Astrocyte (in vitro differentiated cells and primary cell): Measurements from ENCODE around the gene HECTD4. TPM values are rescaled to one million over a fixed set of nuclear protein-coding genes. Genes with fewer than 3 reads are reported as not detected.
A peak's percentile ranks its signal among the peaks of the same experiment; 100 is the strongest.

Source experiments
- DNase-seq: peaks from one replicate; pipeline ENCODE4 v3.0.0-alpha.2; 2010; ENCODE audit warnings: low read depth
- FAIRE-seq: peaks from 2 replicates; lab custom pipeline; 2011; peaks lifted over from hg19 to GRCh38; lab: Jason Lieb, UNC
- H2AFZ ChIP-seq: 2 replicates; pipeline ENCODE4 v1.6.0; 2012; ENCODE audit warnings: low read depth, low read length, inconsistent platforms
- H3K27ac ChIP-seq: 2 replicates; pipeline ENCODE4 v1.5.1; 2011; ENCODE audit warnings: low read depth, low read length, inconsistent platforms
- H3K27me3 ChIP-seq: 2 replicates; pipeline ENCODE4 v1.6.0; 2011; ENCODE audit warnings: low read length, inconsistent platforms; ENCODE audit not compliant: insufficient read depth
- H3K36me3 ChIP-seq: 2 replicates; pipeline ENCODE4 v1.5.1; 2011; ENCODE audit warnings: low read length, inconsistent platforms; ENCODE audit not compliant: insufficient read depth
- H3K4me1 ChIP-seq: 2 replicates; pipeline ENCODE4 v1.5.1; 2011; ENCODE audit warnings: low read length, inconsistent platforms; ENCODE audit not compliant: insufficient read depth
- H3K4me2 ChIP-seq: 2 replicates; pipeline ENCODE4 v1.6.0; 2012; ENCODE audit warnings: low read length, inconsistent platforms
- H3K4me3 ChIP-seq: 2 replicates; pipeline ENCODE4 v1.5.1; 2011; ENCODE audit warnings: low read depth, mild to moderate bottlenecking, low read length, inconsistent platforms; ENCODE audit not compliant: insufficient read depth
- H3K79me2 ChIP-seq: 2 replicates; pipeline ENCODE4 v1.6.0; 2012; ENCODE audit warnings: mild to moderate bottlenecking, low read length, inconsistent platforms; ENCODE audit not compliant: insufficient read depth
- H3K9ac ChIP-seq: 2 replicates; pipeline ENCODE4 v1.6.0; 2012; ENCODE audit warnings: mild to moderate bottlenecking, low read length, inconsistent platforms
- H3K9me3 ChIP-seq: 2 replicates; pipeline ENCODE4 v1.5.1; 2012; ENCODE audit warnings: low read depth, mild to moderate bottlenecking, low read length, inconsistent platforms; ENCODE audit not compliant: insufficient read depth
- H4K20me1 ChIP-seq: 2 replicates; pipeline ENCODE4 v1.6.0; 2012; ENCODE audit warnings: low read length, inconsistent platforms; ENCODE audit not compliant: insufficient read depth
- H3K27ac Mint-ChIP-seq: one replicate; pipeline ENCODE4 v1.8.0; 2021; ENCODE audit warnings: mild to moderate bottlenecking, mixed read lengths; ENCODE audit not compliant: unreplicated experiment
- H3K27me3 Mint-ChIP-seq: one replicate; pipeline ENCODE4 v1.8.0; 2021; ENCODE audit warnings: low read depth, mixed read lengths; ENCODE audit not compliant: unreplicated experiment
- H3K36me3 Mint-ChIP-seq: one replicate; pipeline ENCODE4 v1.8.0; 2021; ENCODE audit warnings: low read depth, mixed read lengths; ENCODE audit not compliant: unreplicated experiment
- H3K4me1 Mint-ChIP-seq: one replicate; pipeline ENCODE4 v1.8.0; 2021; ENCODE audit warnings: low read depth, mixed read lengths; ENCODE audit not compliant: unreplicated experiment
- H3K4me3 Mint-ChIP-seq: one replicate; pipeline ENCODE4 v1.8.0; 2021; ENCODE audit warnings: mild to moderate bottlenecking, moderate library complexity, mixed read lengths; ENCODE audit not compliant: unreplicated experiment
- H3K9me3 Mint-ChIP-seq: one replicate; pipeline ENCODE4 v1.8.0; 2021; ENCODE audit warnings: mild to moderate bottlenecking, mixed read lengths; ENCODE audit not compliant: unreplicated experiment
- CTCF ChIP-seq: IDR thresholded peaks from 2 replicates; pipeline ENCODE4 v1.5.1; 2011; ENCODE audit warnings: low read depth, mild to moderate bottlenecking, inconsistent platforms, low read length, moderate library complexity; ENCODE audit not compliant: insufficient read depth
- EZH2 ChIP-seq: IDR thresholded peaks from 2 replicates; pipeline ENCODE4 v1.6.1; 2012; ENCODE audit warnings: mild to moderate bottlenecking, low read length, inconsistent platforms; ENCODE audit not compliant: insufficient read depth
- total RNA-seq: library from RNA; stranded (reverse); gene quantifications from 2 replicates; pipeline ENCODE4 v1.2.1, GENCODE V29; 2021

HECTD4 gene
- total RNA-seq, 1 donor from 2014 or later = 38.9 TPM

- H3K27me3 Mint-ChIP-seq = no peaks in the 10 kb centered on the region
- H3K27me3 ChIP-seq = no peaks in the 10 kb centered on the region
- FAIRE-seq = no peak
- no peak overlapping the region for H3K27ac ChIP-seq
- H3K36me3 Mint-ChIP-seq = peaks cover 10% of the 10 kb centered on the region
- H3K4me1 ChIP-seq = no peaks in the 10 kb centered on the region
- no peak overlapping the region for H3K4me3 Mint-ChIP-seq
- H3K4me3 ChIP-seq = no peak overlapping the region
- no peaks in the 10 kb centered on the region for H3K9me3 ChIP-seq
- H3K4me1 Mint-ChIP-seq = peaks cover 17% of the 10 kb centered on the region
- no peak overlapping the region for H3K9ac ChIP-seq
- no peak for TF ChIP-seq EZH2
- TF ChIP-seq CTCF = no peak
- H3K36me3 ChIP-seq = no peaks in the 10 kb centered on the region
- H3K27ac Mint-ChIP-seq = no peak overlapping the region
- H3K9me3 Mint-ChIP-seq = peaks cover 5% of the 10 kb centered on the region
- H3K4me2 ChIP-seq = no peak overlapping the region
- H3K79me2 ChIP-seq = peaks cover 2% of the 10 kb centered on the region
- no peaks in the 10 kb centered on the region for H4K20me1 ChIP-seq
- H2AFZ ChIP-seq = no peak overlapping the region
- DNase-seq = no peak
These were observed 96.4 kb downstream of the HECTD4 start for GRCh38 chr12:112285600-112286401.

- FAIRE-seq (no peak), DNase-seq (peak; percentile 6)
- Histone ChIP-seq H3K4me3 (no peak overlapping the region), H3K9ac (no peak overlapping the region), H3K9me3 (no peaks in the 10 kb centered on the region), H2AFZ (no peak overlapping the region), H3K4me2 (no peak overlapping the region), H3K36me3 (no peaks in the 10 kb centered on the region), H3K27ac (no peak overlapping the region), H3K27me3 (no peaks in the 10 kb centered on the region), H3K4me1 (no peaks in the 10 kb centered on the region), H3K79me2 (peaks cover 2% of the 10 kb centered on the region), H4K20me1 (no peaks in the 10 kb centered on the region)
- H3K4me3 Mint-ChIP-seq = no peak overlapping the region
- no peak for TF ChIP-seq EZH2
- peaks cover 17% of the 10 kb centered on the region for H3K4me1 Mint-ChIP-seq
- H3K9me3 Mint-ChIP-seq = no peaks in the 10 kb centered on the region
- H3K27me3 Mint-ChIP-seq = no peaks in the 10 kb centered on the region
- no peak overlapping the region for H3K27ac Mint-ChIP-seq
- peaks cover 4% of the 10 kb centered on the region for H3K36me3 Mint-ChIP-seq
These were observed 98.7 kb downstream of the HECTD4 start for GRCh38 chr12:112283546-112283945.

- Histone ChIP-seq H3K4me1 (no peaks in the 10 kb centered on the region), H3K9me3 (no peaks in the 10 kb centered on the region), H3K4me2 (no peak overlapping the region), H3K36me3 (no peaks in the 10 kb centered on the region), H4K20me1 (no peaks in the 10 kb centered on the region), H3K4me3 (no peak overlapping the region), H3K79me2 (peaks cover 2% of the 10 kb centered on the region), H3K9ac (no peak overlapping the region), H3K27ac (no peak overlapping the region), H3K27me3 (no peaks in the 10 kb centered on the region), H2AFZ (no peak overlapping the region)
- peaks cover 17% of the 10 kb centered on the region for H3K4me1 Mint-ChIP-seq
- no peak overlapping the region for H3K27ac Mint-ChIP-seq
- FAIRE-seq = no peak
- no peaks in the 10 kb centered on the region for H3K27me3 Mint-ChIP-seq
- no peaks in the 10 kb centered on the region for H3K9me3 Mint-ChIP-seq
- no peak overlapping the region for H3K4me3 Mint-ChIP-seq
- TF ChIP-seq CTCF (no peak), EZH2 (no peak)
- peaks cover 3% of the 10 kb centered on the region for H3K36me3 Mint-ChIP-seq
- DNase-seq = no peak
These were observed 99.3 kb downstream of the HECTD4 start for GRCh38 chr12:112282920-112283319.
